Brain microvascular endothelial cell (primary cell): ENCODE measurements around the gene ADAM8.
"Not testable (repeated sequence)": the region's sequence is repeated elsewhere in the genome, so short reads cannot be mapped to it uniquely, and the experiment has no call there.

Experiments
- DNase-seq: peaks from one replicate; pipeline ENCODE4 v3.0.0-alpha.2; 2020
- H3K27ac ChIP-seq: fragments of 250-450 bp; sonication (Bioruptor Pico); 2 replicates; pipeline ENCODE4 v1.5.1; 2020; ENCODE audit warnings: mild to moderate bottlenecking, moderate library complexity
- H3K27me3 ChIP-seq: fragments of 250-450 bp; sonication (Bioruptor Pico); replicated peaks from 2 replicates; pipeline ENCODE4 v1.5.1; 2020; ENCODE audit warnings: mild to moderate bottlenecking
- H3K36me3 ChIP-seq: fragments of 250-450 bp; sonication (Bioruptor Pico); replicated peaks from 2 replicates; pipeline ENCODE4 v1.5.1; 2020; ENCODE audit warnings: mild to moderate bottlenecking
- H3K4me3 ChIP-seq: 2 replicates; pipeline ENCODE4 v1.5.1; 2011; ENCODE audit warnings: low read depth, mild to moderate bottlenecking, control low read depth, low read length, moderate library complexity
- in situ Hi-C: cut with HindIII; loops from 2 replicates; pipeline ENCODE4 v1.10.0; 2017; ENCODE audit warnings: low sequenced_read_pairs, low pct_ligation_motif_present
- TF ChIP-seq, protein P1 (sequence below): IDR thresholded peaks from 2 replicates; pipeline ENCODE4 v1.5.1; 2011; ENCODE audit warnings: low read depth, mild to moderate bottlenecking, moderate library complexity, low read length, control low read depth, inconsistent platforms; ENCODE audit errors: missing control alignments

ADAM8 gene

GRCh38 chr10:133237588-133238465 is 38.8 kb downstream of the ADAM8 start, which contains the start of gene VENTX:
Gene VENTX (plus strand): TSS chr10:133237855. CDS start chr10:133237915, 60 bp downstream.
- Histone ChIP-seq H3K27ac (no peak within 1 kb of the TSS), H3K27me3 (peaks cover 56% of the 10 kb centered on the region), H3K36me3 (no peaks in the 10 kb centered on the region), H3K4me3 (no peak within 1 kb of the TSS)
- TF ChIP-seq, protein P1, sequence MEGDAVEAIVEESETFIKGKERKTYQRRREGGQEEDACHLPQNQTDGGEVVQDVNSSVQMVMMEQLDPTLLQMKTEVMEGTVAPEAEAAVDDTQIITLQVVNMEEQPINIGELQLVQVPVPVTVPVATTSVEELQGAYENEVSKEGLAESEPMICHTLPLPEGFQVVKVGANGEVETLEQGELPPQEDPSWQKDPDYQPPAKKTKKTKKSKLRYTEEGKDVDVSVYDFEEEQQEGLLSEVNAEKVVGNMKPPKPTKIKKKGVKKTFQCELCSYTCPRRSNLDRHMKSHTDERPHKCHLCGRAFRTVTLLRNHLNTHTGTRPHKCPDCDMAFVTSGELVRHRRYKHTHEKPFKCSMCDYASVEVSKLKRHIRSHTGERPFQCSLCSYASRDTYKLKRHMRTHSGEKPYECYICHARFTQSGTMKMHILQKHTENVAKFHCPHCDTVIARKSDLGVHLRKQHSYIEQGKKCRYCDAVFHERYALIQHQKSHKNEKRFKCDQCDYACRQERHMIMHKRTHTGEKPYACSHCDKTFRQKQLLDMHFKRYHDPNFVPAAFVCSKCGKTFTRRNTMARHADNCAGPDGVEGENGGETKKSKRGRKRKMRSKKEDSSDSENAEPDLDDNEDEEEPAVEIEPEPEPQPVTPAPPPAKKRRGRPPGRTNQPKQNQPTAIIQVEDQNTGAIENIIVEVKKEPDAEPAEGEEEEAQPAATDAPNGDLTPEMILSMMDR = no peak
- in situ Hi-C loops = no loop called here
- DNase-seq = no peak

GRCh38 chr10:133237241-133237587 is 39.5 kb downstream of the ADAM8 start:
- TF ChIP-seq, protein P1 = no peak
- no peaks in the 10 kb centered on the region for H3K36me3 ChIP-seq
- in situ Hi-C loops = no loop called here
- no peak overlapping the region for H3K4me3 ChIP-seq
- no peak overlapping the region for H3K27ac ChIP-seq
- H3K27me3 ChIP-seq = peaks cover 59% of the 10 kb centered on the region
- DNase-seq = no peak

- H3K4me3 ChIP-seq = no peak overlapping the region
- H3K27me3 ChIP-seq = peaks cover 65% of the 10 kb centered on the region
- no peaks in the 10 kb centered on the region for H3K36me3 ChIP-seq
- in situ Hi-C loops = no loop called here
- TF ChIP-seq, protein P1 = no peak
- DNase-seq = no peak
- H3K27ac ChIP-seq = no peak overlapping the region
These were observed 40.0 kb downstream of the ADAM8 start for GRCh38 chr10:133236401-133237240.

GRCh38 chr10:133235932-133236331 is 40.7 kb downstream of the ADAM8 start:
- Histone ChIP-seq H3K4me3 (no peak overlapping the region), H3K27me3 (peaks cover 71% of the 10 kb centered on the region), H3K36me3 (no peaks in the 10 kb centered on the region), H3K27ac (no peak overlapping the region)
- in situ Hi-C loops = no loop called here
- DNase-seq = no peak
- TF ChIP-seq, protein P1 = no peak

GRCh38 chr10:133235265-133235855 is 41.3 kb downstream of the ADAM8 start:
- Histone ChIP-seq H3K36me3 (no peaks in the 10 kb centered on the region), H3K4me3 (no peak overlapping the region), H3K27me3 (peaks cover 76% of the 10 kb centered on the region), H3K27ac (no peak overlapping the region)
- DNase-seq = no peak
- TF ChIP-seq, protein P1 = no peak
- in situ Hi-C loops = no loop called here

- H3K36me3 ChIP-seq, H3K4me3 ChIP-seq, in situ Hi-C loops, DNase-seq, H3K27ac ChIP-seq: not testable (repeated sequence)
- peaks cover 77% of the 10 kb centered on the region for H3K27me3 ChIP-seq
These were observed 41.9 kb downstream of the ADAM8 start for GRCh38 chr10:133234796-133235195.
